Caki2 (cell line): ENCODE measurements around the gene UNC5A. TPM values are rescaled to one million over a fixed set of nuclear protein-coding genes. Genes with fewer than 3 reads are reported as not detected.

Experiments used
- DNase-seq: peaks from one replicate; pipeline ENCODE4 v3.0.0-alpha.2; 2015; ENCODE audit warnings: low read depth
- in situ Hi-C: cut with HindIII; loops from 2 replicates; pipeline ENCODE4 v1.10.0; 2016; ENCODE audit warnings: low sequenced_read_pairs, low pct_unique_long_range_greater_than_20kb, mixed read lengths
- total RNA-seq: library from RNA; depleted of rRNA; stranded (reverse); fragments of >200 nt; shearing (Covaris generic); gene quantifications from 2 replicates; pipeline ENCODE4 v1.2.3, GENCODE V29; 2014; ENCODE audit warnings: low replicate concordance

The UNC5A gene
- total RNA-seq, 1 experiment from 2014 or later: 6.8 TPM

DNA sequence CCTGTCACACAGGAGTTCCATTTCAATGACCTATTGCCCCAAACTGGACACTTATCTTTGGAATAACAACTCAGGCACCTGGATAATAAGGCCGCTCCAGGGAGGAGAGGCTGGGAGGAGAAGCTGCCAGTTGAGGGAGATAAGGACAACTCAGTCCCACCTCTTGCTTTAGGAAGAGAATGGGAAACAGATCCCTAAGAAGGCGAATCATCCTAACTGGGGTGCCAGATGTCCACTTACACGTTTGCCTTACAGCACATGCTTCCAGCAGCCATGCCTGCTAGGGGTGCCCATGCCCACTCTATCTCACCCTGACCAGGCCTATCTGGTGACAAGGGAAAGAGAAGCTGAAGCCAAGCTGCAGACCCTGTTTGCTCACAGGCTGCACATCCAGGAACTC, 82.3 kb downstream of the UNC5A start:
- in situ Hi-C loops: no loop called here
- DNase-seq: no peak

DNA sequence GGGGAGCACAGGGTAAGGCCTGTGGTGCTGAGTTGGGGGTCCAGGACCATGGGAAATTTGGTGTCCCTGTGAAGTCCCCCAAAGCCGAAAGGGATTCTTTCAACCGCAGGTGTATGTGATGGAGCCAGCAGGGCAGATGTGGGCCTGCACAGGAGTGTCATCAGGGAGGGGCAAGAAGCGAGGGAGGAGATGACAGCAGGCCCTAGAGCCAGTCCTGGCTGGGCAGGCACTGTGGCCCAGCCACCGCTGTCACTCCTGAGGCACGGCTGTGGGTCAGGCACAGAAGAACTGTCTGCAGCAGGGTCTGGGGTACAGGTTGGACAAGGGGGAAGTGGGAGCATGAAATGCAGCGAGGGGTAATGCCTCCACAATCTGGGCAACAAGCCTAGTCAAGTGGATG, 83.9 kb downstream of the UNC5A start:
- no peak for DNase-seq
- in situ Hi-C loops: no loop called here

DNA sequence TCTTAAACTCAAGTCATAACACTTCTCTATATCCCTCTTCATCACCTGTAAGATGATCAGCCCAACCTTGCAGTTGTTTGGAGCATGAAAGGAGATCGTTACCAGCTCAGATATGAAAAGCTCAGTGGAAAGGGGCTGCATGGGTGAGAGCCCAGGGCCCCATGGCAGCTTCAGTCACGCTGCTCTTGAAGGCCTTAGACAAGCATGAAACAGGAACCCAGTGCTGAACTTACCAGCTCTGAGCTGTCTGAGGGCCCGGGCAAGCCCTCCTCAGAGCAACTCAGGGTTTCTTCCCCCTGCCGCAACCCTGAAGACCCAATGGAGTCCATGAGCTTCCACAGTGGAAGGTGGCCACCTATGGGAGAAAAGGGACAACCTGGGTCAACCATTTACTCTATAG, 85.5 kb downstream of the UNC5A start:
- DNase-seq: no peak
- in situ Hi-C loops: no loop called here

DNA sequence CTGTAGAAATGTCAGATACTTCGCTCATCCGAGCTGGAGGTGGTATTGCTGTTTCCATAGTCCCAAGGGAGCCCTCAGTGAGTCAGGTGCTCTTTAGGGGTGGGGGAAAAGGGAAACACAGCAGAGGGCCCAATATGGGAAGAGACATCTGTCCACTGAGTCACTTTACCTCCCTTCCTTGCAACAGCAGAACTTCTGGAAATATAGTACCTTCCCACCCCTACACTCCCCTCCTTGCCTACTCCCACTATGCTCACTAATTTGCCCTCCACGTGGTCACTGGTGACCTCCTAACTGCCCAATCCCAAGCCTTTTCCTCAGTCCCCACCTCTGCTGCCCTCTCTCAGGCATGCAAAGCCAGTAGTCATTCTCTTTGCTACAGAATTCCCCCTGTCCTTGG, 86.9 kb downstream of the UNC5A start:
- DNase-seq: no peak
- in situ Hi-C loops: no loop called here

DNA sequence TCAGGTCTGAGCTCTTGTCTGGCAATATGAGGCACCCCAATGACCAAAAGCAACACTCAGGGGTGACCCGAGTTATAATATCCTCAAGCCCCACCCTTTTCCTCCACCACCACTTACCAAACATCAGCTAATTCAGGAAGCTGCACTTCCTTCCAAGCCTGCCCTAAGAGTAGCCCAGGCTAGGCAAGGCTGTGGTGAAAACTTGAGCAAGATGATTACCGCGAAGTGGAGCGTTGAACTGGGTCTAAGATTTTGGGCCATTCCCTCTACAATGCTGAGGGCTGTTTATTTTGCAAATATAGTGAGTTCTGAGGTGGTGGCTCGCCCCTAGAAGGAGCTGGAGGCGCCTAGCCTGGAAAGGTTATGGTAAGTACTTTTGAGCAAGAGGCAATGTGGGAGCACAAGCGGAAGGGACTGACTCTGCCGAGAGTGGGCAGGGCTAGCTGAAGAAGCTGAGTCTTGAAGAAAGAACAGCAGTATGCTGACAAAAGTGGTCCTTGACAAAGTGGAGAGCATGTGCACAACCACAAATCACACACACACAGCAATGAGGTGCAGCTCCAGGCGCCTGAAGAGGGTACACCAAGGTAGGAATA, 89.0 kb downstream of the UNC5A start, which contains the start of gene HK3:
Gene HK3, minus strand, starts transcription at position 51 of the 596 bp plus-strand sequence. CDS start 3,187 bp downstream, outside the sequence.
- DNase-seq: no peak
- in situ Hi-C loops: no loop called here

DNA sequence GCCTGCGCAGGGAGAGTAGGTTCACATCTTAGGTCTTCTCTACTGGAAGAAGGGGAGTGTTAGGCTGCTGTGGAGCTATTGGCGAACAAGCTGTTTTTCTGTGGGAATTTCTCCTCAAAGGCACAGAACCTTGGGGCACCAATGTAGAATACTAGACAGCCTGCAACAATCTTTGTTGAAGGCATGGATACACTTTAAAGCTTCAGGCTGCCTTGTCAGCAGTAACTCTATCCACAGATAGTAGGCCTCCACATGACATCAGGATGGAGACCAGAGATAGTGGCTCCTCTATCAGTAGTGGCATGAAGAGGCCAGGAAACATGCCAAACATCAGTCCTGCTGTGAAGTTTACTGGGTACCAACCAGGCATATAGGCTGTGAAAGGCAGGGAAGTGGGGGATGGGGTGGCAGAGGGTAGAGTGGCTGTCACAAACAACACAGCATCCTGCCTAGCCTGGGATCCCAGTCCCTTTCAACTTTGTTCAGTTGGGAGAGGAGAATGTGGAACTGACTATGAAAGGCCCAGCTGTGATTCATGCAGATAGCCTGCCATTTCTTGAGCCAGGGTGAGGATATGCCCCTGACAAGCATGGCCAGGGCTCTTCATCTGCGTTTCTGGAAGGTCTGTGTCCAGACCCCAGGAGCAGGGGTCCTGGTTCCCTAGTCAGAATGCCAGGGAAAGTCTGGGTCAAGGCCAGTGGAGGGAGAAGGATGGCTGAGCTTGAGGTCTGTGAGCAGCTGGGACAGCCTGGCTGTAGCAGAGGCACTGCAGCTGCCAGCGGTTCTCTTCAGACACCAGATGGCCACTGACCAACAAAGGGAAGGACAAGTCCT, 89.8 kb downstream of the UNC5A start:
- in situ Hi-C loops: no loop called here

DNA sequence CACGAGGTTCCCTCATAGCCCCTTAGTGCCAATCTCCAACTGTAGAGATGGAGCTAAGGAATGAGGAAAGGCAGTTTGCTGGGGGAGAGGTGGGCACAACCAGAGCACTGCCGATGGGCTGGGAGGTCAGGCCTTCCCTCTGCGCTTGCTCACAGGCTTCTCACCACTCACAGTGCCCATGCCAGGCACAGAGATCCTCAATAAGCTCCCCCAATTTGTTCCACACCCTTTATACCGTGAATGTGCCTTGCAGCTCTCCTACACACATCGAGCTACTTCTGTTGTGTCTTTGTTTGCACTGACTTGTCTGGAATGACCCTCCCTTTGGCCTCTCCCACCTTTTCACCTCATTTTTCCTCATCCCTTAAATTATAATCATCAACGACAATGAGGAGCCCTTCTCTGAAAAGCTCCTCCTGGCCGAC, 90.4 kb downstream of the UNC5A start:
- in situ Hi-C loops: no loop called here
- DNase-seq: no peak

More for the DNA sequence above, 89.8 kb downstream of the UNC5A start:
- no peak for DNase-seq

DNA sequence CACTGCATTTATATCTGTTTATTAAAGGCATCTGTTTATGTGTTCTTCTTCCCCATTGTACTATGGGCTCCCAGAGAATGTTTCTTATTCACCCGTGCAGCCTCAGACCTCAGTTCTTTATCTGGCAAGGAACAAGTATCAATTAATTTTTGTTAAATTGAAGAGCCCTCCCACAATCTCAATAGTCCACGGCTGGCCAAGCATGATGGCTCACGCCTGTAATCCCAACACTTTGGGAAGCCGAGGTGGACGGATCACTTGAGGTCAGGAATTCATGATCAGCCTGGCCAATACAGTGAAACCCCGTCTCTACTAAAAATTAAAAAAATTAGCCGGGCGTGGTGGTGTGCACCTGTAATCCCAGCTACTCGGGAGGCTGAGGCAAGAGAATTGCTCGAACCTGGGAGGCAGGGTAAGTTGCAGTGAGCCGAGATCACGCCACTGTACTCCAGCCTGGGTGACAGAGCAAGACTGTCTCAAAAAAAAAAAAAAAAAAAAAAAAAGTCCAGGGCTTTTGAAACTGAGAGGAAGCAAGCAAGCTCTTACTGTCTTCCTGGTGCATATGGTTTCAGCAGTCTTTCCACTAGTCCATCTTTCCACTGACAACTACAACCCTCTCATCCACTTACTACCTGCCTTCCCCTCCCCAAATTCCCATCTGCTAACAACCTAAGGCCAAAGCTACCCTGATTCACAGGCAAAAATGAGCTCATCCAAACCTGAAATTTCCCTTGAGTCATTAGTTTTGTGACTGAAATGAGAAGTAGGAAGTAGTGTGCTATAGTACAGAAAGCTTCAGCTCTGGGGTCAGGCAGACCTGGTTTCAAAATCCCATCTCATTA, 91.1 kb downstream of the UNC5A start:
- DNase-seq: peak; percentile 25
- in situ Hi-C loops: no loop called here

DNA sequence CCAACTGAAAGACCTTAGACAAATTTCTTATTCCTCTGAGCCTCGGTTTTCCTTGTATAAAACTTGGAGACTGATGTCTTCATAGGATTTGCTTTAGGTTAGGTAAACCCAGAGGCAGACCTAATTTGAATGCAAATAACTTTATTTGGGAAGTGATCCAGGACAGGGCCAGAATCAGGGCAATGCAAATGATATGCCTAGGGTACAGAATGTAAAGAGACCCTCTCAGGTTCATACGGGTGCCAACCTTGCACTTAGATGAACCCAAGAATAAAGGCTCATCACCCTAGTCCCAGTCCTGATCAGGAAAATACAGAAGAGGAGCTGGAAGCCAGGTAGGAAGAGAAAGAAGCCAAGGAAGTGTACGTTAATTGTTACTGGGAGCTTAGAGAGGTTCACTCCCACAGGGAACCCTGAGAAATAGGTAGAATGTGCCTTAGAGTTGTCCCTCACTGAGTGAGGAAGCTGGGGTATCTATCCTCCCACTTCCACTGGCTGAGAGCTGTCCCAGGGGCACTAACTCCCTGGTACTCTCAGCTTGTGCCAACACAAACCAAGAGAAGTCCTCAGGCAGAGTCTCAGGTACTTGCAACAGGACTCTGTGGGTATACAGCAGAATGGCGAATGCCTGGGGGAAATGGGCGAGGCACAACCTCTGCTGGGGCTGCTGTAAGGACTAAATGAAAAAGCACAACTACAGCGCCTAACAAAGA, 91.9 kb downstream of the UNC5A start:
- in situ Hi-C loops: no loop called here
- no peak for DNase-seq

DNA sequence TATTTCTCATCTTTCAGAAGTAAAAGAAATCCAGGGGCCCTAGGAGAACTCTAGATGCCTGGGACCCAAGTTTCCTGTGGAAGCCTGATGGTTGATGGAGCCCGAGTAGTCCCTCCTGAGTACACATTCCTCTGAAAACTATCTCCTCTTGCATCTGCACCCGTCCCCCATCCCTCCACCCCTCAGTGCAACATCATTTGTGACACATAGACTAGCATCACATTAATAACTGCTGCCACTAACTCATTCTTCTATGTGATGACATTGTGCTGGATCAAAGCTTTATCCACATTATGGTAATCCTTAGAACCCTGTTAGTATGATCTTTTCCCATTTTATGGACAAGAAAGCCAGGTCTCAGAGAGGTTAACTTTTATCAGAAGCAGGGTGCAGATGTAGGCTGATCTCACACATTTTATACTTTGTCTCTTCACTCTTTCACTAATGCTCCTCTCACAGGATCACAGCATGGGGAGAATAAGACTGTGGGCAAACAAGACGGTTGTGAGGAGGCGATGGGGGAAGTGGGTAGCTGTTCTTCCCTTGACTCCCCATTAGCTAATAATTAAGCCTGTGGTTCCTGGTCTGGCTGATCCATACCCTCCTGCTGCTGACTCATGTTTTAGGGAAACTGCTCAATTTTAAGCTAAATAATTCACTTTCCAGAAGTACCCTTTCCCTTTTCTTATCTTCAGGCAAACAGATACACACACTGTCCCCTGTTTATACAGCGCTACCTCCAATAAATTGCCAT, 92.7 kb downstream of the UNC5A start:
- in situ Hi-C loops: no loop called here
- DNase-seq: peak; percentile 66

DNA sequence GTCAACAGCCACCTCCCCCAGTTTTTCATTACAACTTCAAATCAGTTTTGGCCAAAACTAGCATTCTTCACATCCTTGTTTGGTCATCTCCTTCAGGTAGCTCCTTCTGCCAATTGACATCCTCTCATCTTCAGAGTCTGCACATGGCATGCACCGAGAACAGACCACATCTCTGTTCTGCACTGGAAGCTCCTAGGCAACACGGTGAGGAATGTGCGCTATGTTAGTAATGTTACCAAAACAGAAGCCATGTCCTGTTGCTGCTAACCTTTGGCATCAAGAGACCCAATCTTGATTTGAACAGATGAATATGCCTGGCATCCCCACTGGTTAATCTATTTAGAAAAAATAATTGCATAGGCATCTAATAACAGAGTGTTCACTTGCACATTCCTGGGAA, 93.9 kb downstream of the UNC5A start:
- in situ Hi-C loops: no loop called here
- no peak for DNase-seq

DNA sequence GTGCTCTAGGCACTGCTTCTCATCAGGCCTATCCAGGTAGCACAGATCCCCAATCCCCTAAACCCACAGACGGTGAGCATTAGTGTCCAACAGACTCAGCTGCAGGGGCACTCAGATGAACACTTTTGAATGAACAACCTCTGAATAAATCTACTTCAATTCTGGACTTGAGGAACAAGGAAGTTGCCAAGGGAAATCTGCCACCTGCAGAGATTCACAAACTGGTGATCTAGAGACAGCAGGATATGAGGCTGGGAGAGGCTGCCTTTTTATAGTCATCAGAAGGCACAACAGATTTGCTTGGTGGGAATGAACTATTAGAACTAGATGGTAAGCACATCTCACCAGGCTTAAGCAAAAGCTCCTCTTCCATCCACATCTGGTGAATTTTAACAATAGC, 95.8 kb downstream of the UNC5A start:
- no peak for DNase-seq
- in situ Hi-C loops: no loop called here

DNA sequence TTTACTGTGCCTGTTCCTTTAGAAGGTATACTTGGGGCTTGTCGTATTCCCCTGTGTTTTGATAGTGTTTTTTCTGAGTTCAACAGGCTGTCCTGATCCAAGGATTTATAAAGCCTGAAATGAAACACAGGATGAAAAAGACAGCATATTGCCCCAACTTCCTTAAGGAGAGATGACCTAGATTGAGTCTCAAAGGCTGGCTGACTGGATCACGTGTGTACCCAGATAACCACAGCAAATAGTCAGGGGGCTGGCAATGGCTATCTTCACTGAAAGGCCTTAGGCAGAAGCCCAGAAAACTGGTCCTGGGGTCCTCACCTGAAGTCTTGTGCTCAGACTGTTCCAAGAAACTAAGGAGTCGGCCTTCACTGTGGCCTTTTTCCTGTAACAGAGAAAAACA, 96.4 kb downstream of the UNC5A start:
- in situ Hi-C loops: no loop called here
- DNase-seq: no peak

DNA sequence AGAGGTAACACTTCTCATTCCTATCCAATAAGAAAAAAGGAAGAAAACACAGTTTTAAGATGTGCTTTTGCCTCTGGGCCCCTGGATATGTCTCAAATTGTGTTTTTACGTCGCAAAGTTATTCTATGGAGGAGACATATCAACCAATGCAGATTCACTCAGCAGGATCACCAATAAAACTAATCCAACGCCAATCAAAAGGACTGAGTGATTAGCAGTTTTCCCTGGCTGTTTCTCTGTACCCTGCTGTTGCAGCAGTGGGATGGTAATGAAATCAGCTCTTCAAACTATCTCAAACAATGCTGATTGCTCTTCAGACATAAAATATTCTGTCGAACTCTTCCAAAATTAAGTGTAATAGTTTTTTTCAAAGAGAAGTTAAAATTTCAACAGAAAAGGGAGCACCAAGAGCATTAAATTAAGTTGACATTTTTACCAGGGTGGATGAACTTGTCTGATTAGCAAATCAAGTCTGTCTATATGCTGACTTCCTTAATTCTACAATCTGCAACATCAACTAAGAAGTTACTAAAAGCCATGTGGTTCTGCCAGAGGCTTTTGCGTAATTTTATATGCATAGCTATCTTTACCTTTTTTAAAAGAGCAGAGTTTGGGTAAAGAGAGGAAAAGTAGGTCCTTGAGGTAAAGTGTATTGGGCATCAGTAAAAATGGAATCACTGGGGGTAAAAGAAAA, 98.5 kb downstream of the UNC5A start:
- DNase-seq: no peak
- in situ Hi-C loops: no loop called here

DNA sequence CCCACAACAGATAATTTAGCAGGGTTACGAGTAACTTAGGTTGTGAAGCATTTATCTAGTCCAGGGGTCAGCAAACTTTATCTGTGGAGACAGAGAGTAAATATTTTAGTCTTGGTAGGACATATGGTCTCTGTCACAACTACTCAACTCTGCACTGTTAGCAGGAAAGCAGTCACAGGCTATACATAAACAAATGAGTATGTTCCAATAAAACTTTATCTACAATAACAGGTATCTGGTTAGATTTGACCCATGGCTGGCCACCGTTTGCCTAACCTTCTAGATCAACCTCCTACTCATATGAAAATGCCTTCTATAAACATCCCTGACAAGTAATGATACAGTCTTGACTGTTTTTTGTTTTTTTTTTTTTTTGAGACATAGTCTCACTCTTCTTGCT, 101.8 kb downstream of the UNC5A start:
- in situ Hi-C loops: no loop called here
- no peak for DNase-seq

DNA sequence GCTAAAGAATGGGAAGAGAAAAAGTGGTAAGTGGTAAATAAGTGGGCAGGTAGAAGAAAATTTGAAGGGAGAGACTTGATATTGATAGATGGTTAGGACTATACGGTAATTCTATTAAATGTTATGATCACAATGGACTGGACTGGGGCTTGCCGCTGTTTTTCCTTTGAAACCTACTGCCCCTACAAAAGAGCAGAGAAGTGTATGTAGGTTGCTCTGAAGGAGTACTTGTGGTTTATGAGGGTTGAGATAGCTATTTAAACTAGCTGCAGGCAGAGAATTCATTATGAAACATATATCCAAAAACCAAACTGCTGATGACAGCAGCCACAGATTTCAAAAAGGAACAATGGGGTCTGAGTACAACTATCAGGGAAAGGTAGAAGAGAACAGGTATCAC, 105.5 kb downstream of the UNC5A start:
- no peak for DNase-seq
- in situ Hi-C loops: no loop called here

DNA sequence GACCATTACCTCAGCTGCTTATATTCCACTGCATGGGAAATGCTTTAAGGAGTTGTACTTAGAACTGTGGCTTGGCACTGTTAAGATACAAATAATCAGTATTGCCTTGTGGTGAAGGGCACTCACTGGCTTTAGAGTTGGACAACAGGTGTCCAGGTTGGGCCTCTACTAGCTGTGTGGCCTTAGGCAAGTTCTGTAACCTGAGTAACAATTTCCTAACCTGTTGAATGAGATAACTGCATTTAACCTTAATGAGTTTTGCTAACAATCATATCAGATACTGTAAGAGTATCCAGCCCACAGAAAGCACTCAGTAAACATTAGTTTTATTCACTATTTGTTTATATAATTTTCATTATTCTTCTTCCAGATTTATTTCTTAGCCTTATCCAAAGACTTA, 106.0 kb downstream of the UNC5A start:
- no peak for DNase-seq
- in situ Hi-C loops: no loop called here
